GM12891 (cell line): Measurements from ENCODE around the gene ARHGEF6.

Source experiments
- PAX5 ChIP-seq: IDR thresholded peaks from 2 replicates; pipeline ENCODE4 v1.6.1; 2011; ENCODE audit warnings: low read length, moderate library complexity, mild to moderate bottlenecking; ENCODE audit not compliant: insufficient read depth, severe bottlenecking
- POLR2A ChIP-seq: IDR thresholded peaks from 2 replicates; pipeline ENCODE4 v1.6.1; 2011; ENCODE audit warnings: low read depth, low read length, control low read depth
- POLR2AphosphoS5 ChIP-seq: IDR thresholded peaks from 2 replicates; pipeline ENCODE4 v1.6.1; 2011; ENCODE audit warnings: low read depth, low read length, control low read depth
- POU2F2 ChIP-seq: IDR thresholded peaks from 2 replicates; pipeline ENCODE4 v1.6.1; 2011; ENCODE audit warnings: low read depth, mild to moderate bottlenecking, control low read depth, low read length, moderate library complexity
- SPI1 ChIP-seq: IDR thresholded peaks from 2 replicates; pipeline ENCODE4 v1.6.1; 2011; ENCODE audit warnings: low read depth, low read length, control low read depth
- TAF1 ChIP-seq: IDR thresholded peaks from 2 replicates; pipeline ENCODE4 v1.6.1; 2011; ENCODE audit warnings: low read depth, low read length, control low read depth

- TF ChIP-seq POLR2A, result no peak
- TF ChIP-seq POLR2AphosphoS5, result no peak
- TF ChIP-seq SPI1, result no peak
- no peak for TF ChIP-seq TAF1
- TF ChIP-seq PAX5, result no peak
- no peak for TF ChIP-seq POU2F2
These were observed 72.4 kb downstream of the ARHGEF6 start for GRCh38 chrX:136708348-136708747.
